Left colon (tissue), 2 donors: ENCODE measurements around the gene ZNF184. TPM values are rescaled to one million over a fixed set of nuclear protein-coding genes. Genes with fewer than 3 reads are reported as not detected.

Experiments
- ATAC-seq: fragments of 200-7000 bp; cut with Tn5 transposase; one replicate; pipeline ENCODE4 v1.9.1; 2020; ENCODE audit warnings: mild to moderate bottlenecking, moderate library complexity
- DNase-seq, 2 donors: peaks; one replicate each; pipeline ENCODE4 v3.0.0-alpha.2; 2020
- intact Hi-C, 2 donors: fragments of 100-400 bp; cut with DNase I in 1 of 2; cut with micrococcal nuclease in 1 of 2; formaldehyde crosslinking; loops; one replicate each; pipeline versions ENCODE4 v1.11.2 to v1.14.0; 2022; cut with DNase I, micrococcal nuclease
- long read RNA-seq: library from polyadenylated mRNA; unstranded; transcript quantifications from one replicate; pipeline ENCODE4 v2.0.0, GENCODE V29; 2021
- total RNA-seq, 2 donors: library from RNA; stranded (reverse); fragmentation: NEBNext Ultra II Directional; extraction: Animal tissue kit (Norgen Biotek cat#: 25700); gene quantifications; one replicate each; pipeline ENCODE4 v1.2.1, GENCODE V29; 2021
- donor health status: DM: no; HTN: no; CAD: no.
- donor health status: DM: yes; HTN: yes; CAD: no.

Gene ZNF184
- total RNA-seq, result 1 to 10 TPM; 5.8 to 6.5 TPM
- long read RNA-seq, partial matches to known transcripts, result 0 of 11 reads
- long read RNA-seq, other reads (novel, unspliced or antisense), result 7 of 11 reads

GRCh38 chr6:27472617-27473400 is at the start of gene ZNF184:
Gene ZNF184, minus strand, starts transcription at chr6:27473105. Its CDS starts 811 bp downstream, at chr6:27472294.
- intact Hi-C loops, result loop anchor here in 1 of 2 donors (10.0 kb wide), 1 partner anchor 422 kb away; a partner anchor contains a TSS
- ATAC-seq (peak; percentile 92), DNase-seq (peak; percentile 97 to 98)

GRCh38 chr6:27518881-27519795 is 46.2 kb upstream of the ZNF184 start:
- DNase-seq, result peak; percentile 34 to 61
- peak; percentile 87 for ATAC-seq
- intact Hi-C loops, result loop anchor here in 1 of 2 donors (5.0 kb wide), 1 partner anchor 332 kb away; no protein-coding TSS in a partner anchor

- intact Hi-C loops, result loop anchor here in 1 of 2 donors (5.0 kb wide), 1 partner anchor 331 kb away; no protein-coding TSS in a partner anchor
- DNase-seq, result peak in 1 of 2 donors; percentile 35
- peak; percentile 83 for ATAC-seq
Measured at GRCh38 chr6:27517928-27518787, 45.3 kb upstream of the ZNF184 start.

- intact Hi-C loops, result loop anchor here in 1 of 2 donors (5.0 kb wide), 1 partner anchor 330 kb away; no protein-coding TSS in a partner anchor
- ATAC-seq, result no peak
- no peak for DNase-seq
Measured at GRCh38 chr6:27517238-27517637, 44.3 kb upstream of the ZNF184 start.

- ATAC-seq (no peak), DNase-seq (no peak)
- intact Hi-C loops, result loop anchor here in 1 of 2 donors (5.0 kb wide), 1 partner anchor 328 kb away; no protein-coding TSS in a partner anchor
Measured at GRCh38 chr6:27514906-27515495, 42.1 kb upstream of the ZNF184 start.

- DNase-seq (no peak), ATAC-seq (no peak)
- intact Hi-C loops, result no loop called here
Measured at GRCh38 chr6:27512525-27512924, 39.6 kb upstream of the ZNF184 start.

- ATAC-seq, result no peak
- no peak for DNase-seq
- intact Hi-C loops, result no loop called here
Measured at GRCh38 chr6:27507041-27507956, 34.4 kb upstream of the ZNF184 start.

GRCh38 chr6:27505209-27506027 is 32.5 kb upstream of the ZNF184 start:
- intact Hi-C loops, result no loop called here
- no peak for ATAC-seq

GRCh38 chr6:27503436-27504030 is 30.6 kb upstream of the ZNF184 start:
- peak; percentile 73 for ATAC-seq
- intact Hi-C loops, result no loop called here
- peak in 1 of 2 donors; percentile 47 for DNase-seq

More at GRCh38 chr6:27505209-27506027, 32.5 kb upstream of the ZNF184 start:
- peak in 1 of 2 donors; percentile 20 for DNase-seq

GRCh38 chr6:27502508-27503435 is 29.9 kb upstream of the ZNF184 start:
- peak; percentile 45 to 64 for DNase-seq
- ATAC-seq, result peak; percentile 82
- intact Hi-C loops, result no loop called here

- intact Hi-C loops, result no loop called here
- no peak for ATAC-seq
- no peak for DNase-seq
Measured at GRCh38 chr6:27501187-27501586, 28.3 kb upstream of the ZNF184 start.

GRCh38 chr6:27500177-27500576 is 27.3 kb upstream of the ZNF184 start:
- no peak for ATAC-seq
- DNase-seq, result no peak
- intact Hi-C loops, result no loop called here

- no peak for ATAC-seq
- peak in 1 of 2 donors; percentile 19 for DNase-seq
- intact Hi-C loops, result no loop called here
Measured at GRCh38 chr6:27495386-27496135, 22.7 kb upstream of the ZNF184 start.

- intact Hi-C loops, result no loop called here
Measured at GRCh38 chr6:27494987-27495385, 22.1 kb upstream of the ZNF184 start.

More at GRCh38 chr6:27494987-27495385, 22.1 kb upstream of the ZNF184 start:
- no peak for ATAC-seq
- no peak for DNase-seq
